ENCODE measurements around the gene TLR3.

Gene TLR3

GRCh38 chr4:186105647-186106321, 36.8 kb downstream of the TLR3 start (continued):
- TF ChIP-seq ZNF362 (tag by site-specific recombination; IDR thresholded peaks at IDR 0.05) (no peak), HOXC10 (CRISPR knock-in tag; IDR thresholded peaks at IDR 0.05) (no peak), ELK4 (IDR thresholded peaks at IDR 0.05; ENCODE audit: borderline replicate concordance, low read depth, low read length) (no peak), ZNF16 (tag by site-specific recombination; IDR thresholded peaks at IDR 0.05; ENCODE audit: low read depth) (no peak), TCF7L2 (IDR thresholded peaks at IDR 0.05; ENCODE audit: borderline replicate concordance, low read depth, low read length) (no peak), ZNF76 (tag by site-specific recombination; IDR thresholded peaks at IDR 0.05; ENCODE audit: borderline replicate concordance, low read depth) (no peak), ZNF549 (tag by site-specific recombination; IDR thresholded peaks at IDR 0.05) (no peak), ZNF571 (tag by site-specific recombination; IDR thresholded peaks at IDR 0.05) (no peak), ZNF211 (tag by site-specific recombination; IDR thresholded peaks at IDR 0.05; ENCODE audit: low read depth) (no peak), ZNF830 (tag by site-specific recombination; IDR thresholded peaks at IDR 0.05; ENCODE audit: low read depth) (no peak), PRDM1 (tag by site-specific recombination; IDR thresholded peaks at IDR 0.05) (peak; percentile 42; the same call in 1 of the 2 replicates), ZNF776 (tag by site-specific recombination; IDR thresholded peaks at IDR 0.05; ENCODE audit: borderline replicate concordance) (no peak), ZSCAN18 (tag by site-specific recombination; IDR thresholded peaks at IDR 0.05) (no peak), HOXD13 (CRISPR knock-in tag; IDR thresholded peaks at IDR 0.05; ENCODE audit: borderline replicate concordance) (no peak), ZNF677 (tag by site-specific recombination; IDR thresholded peaks at IDR 0.05) (no peak), ZNF394 (tag by site-specific recombination; IDR thresholded peaks at IDR 0.05; ENCODE audit: borderline replicate concordance) (no peak), ZBTB6 (tag by site-specific recombination; IDR thresholded peaks at IDR 0.05) (peak; percentile 95), PRDM6 (tag by site-specific recombination; IDR thresholded peaks at IDR 0.05) (no peak), ZNF548 (tag by site-specific recombination; IDR thresholded peaks at IDR 0.05) (no peak), ZNF391 (tag by site-specific recombination; IDR thresholded peaks at IDR 0.05; ENCODE audit: borderline replicate concordance, low read depth) (no peak), ZFHX2 (tag by site-specific recombination; conservative IDR thresholded peaks at IDR 0.05) (no peak), ZNF514 (tag by site-specific recombination; IDR thresholded peaks at IDR 0.05) (no peak), ZNF433 (tag by site-specific recombination; IDR thresholded peaks at IDR 0.05; ENCODE audit: low read depth) (no peak), ZBTB21 (tag by site-specific recombination; IDR thresholded peaks at IDR 0.05) (peak; percentile 78), WT1 (tag by site-specific recombination; IDR thresholded peaks at IDR 0.05) (no peak), ZBTB7A (tag by site-specific recombination; IDR thresholded peaks at IDR 0.05; ENCODE audit: low read depth) (no peak), ZNF488 (tag by site-specific recombination; IDR thresholded peaks at IDR 0.05) (no peak), ZFP69B (tag by site-specific recombination; IDR thresholded peaks at IDR 0.05) (no peak), ZNF623 (tag by site-specific recombination; IDR thresholded peaks at IDR 0.05) (no peak), ZNF132 (tag by site-specific recombination; IDR thresholded peaks at IDR 0.05; ENCODE audit: borderline replicate concordance) (no peak), ZNF350 (tag by site-specific recombination; IDR thresholded peaks at IDR 0.05) (no peak)
